HL-60 (cell line): Measurements from ENCODE around the gene RABGAP1L.
"Not testable (repeated sequence)": the region's sequence is repeated elsewhere in the genome, so short reads cannot be mapped to it uniquely, and the experiment has no call there.

ENCODE experiments used
- DNase-seq, 2 experiments: peaks; one replicate each; pipeline ENCODE4 v3.0.0-alpha.2; 2010 to 2020; ENCODE audit warnings: low read depth in 1 of 2, low spot score in 1 of 2
- H3K27ac ChIP-seq: fragments of 250-450 bp; sonication (Bioruptor Pico); replicated peaks from 2 replicates; pipeline ENCODE4 v1.5.1; 2020; ENCODE audit warnings: mild to moderate bottlenecking, moderate library complexity
- H3K27me3 ChIP-seq: fragments of 250-450 bp; sonication (Bioruptor Pico); 2 replicates; pipeline ENCODE4 v1.5.1; 2021; ENCODE audit warnings: mild to moderate bottlenecking, moderate library complexity; ENCODE audit not compliant: insufficient read depth, poor library complexity, severe bottlenecking
- H3K4me3 ChIP-seq: replicated peaks from 2 replicates; pipeline ENCODE4 v1.5.1; 2011; ENCODE audit warnings: mild to moderate bottlenecking, control low read depth, low read length; ENCODE audit not compliant: insufficient read depth
- CTCF ChIP-seq: IDR thresholded peaks from one replicate; pipeline ENCODE4 v1.5.1; 2011; ENCODE audit warnings: low read length, control low read depth, inconsistent platforms; ENCODE audit not compliant: insufficient read depth
- GABPA ChIP-seq: IDR thresholded peaks from 2 replicates; pipeline ENCODE4 v1.6.1; 2012; ENCODE audit warnings: low read depth
- POLR2AphosphoS5 ChIP-seq: IDR thresholded peaks from 2 replicates; pipeline ENCODE4 v1.6.1; 2012; ENCODE audit warnings: low read depth
- REST ChIP-seq: IDR thresholded peaks from 2 replicates; pipeline ENCODE4 v1.6.1; 2012; ENCODE audit warnings: low read depth; ENCODE audit not compliant: insufficient replicate concordance
- SPI1 ChIP-seq: IDR thresholded peaks from 2 replicates; pipeline ENCODE4 v1.6.1; 2012; ENCODE audit warnings: low read depth, mild to moderate bottlenecking, borderline replicate concordance

RABGAP1L gene

GRCh38 chr1:174333437-174333836 is 174.1 kb downstream of the RABGAP1L start:
- no peak overlapping the region for H3K4me3 ChIP-seq
- no peak overlapping the region for H3K27ac ChIP-seq
- TF ChIP-seq CTCF: no peak
- TF ChIP-seq REST: peak; percentile 79
- no peak for TF ChIP-seq POLR2AphosphoS5
- no peak for TF ChIP-seq GABPA
- no peak for TF ChIP-seq SPI1
- no peaks in the 10 kb centered on the region for H3K27me3 ChIP-seq
- DNase-seq: no peak

- TF ChIP-seq POLR2AphosphoS5 (no peak), SPI1 (no peak), CTCF (no peak), GABPA (no peak), REST (no peak)
- no peak overlapping the region for H3K27ac ChIP-seq
- DNase-seq: no peak
- no peak overlapping the region for H3K4me3 ChIP-seq
- no peaks in the 10 kb centered on the region for H3K27me3 ChIP-seq
These were observed 177.8 kb downstream of the RABGAP1L start for GRCh38 chr1:174337000-174337681.

GRCh38 chr1:174340404-174340803 is 181.1 kb downstream of the RABGAP1L start:
- DNase-seq, H3K27ac ChIP-seq, H3K4me3 ChIP-seq, H3K27me3 ChIP-seq: not testable (repeated sequence)

- H3K4me3 ChIP-seq: no peak overlapping the region
- DNase-seq: no peak
These were observed 184.8 kb downstream of the RABGAP1L start for GRCh38 chr1:174344162-174344561.

More at GRCh38 chr1:174344162-174344561, 184.8 kb downstream of the RABGAP1L start:
- Histone ChIP-seq H3K27me3 (no peaks in the 10 kb centered on the region), H3K27ac (no peak overlapping the region)
- TF ChIP-seq SPI1 (no peak), POLR2AphosphoS5 (no peak), CTCF (no peak), GABPA (no peak), REST (no peak)
